ENCODE results near the gene NEMP1.

GRCh38 chr12:57046947-57047890 is 31.4 kb downstream of the NEMP1 start:
- TF ChIP-seq, protein P1, sequence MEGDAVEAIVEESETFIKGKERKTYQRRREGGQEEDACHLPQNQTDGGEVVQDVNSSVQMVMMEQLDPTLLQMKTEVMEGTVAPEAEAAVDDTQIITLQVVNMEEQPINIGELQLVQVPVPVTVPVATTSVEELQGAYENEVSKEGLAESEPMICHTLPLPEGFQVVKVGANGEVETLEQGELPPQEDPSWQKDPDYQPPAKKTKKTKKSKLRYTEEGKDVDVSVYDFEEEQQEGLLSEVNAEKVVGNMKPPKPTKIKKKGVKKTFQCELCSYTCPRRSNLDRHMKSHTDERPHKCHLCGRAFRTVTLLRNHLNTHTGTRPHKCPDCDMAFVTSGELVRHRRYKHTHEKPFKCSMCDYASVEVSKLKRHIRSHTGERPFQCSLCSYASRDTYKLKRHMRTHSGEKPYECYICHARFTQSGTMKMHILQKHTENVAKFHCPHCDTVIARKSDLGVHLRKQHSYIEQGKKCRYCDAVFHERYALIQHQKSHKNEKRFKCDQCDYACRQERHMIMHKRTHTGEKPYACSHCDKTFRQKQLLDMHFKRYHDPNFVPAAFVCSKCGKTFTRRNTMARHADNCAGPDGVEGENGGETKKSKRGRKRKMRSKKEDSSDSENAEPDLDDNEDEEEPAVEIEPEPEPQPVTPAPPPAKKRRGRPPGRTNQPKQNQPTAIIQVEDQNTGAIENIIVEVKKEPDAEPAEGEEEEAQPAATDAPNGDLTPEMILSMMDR (optimal IDR thresholded peaks at IDR 0.05 in 1 of 3, IDR thresholded peaks at IDR 0.05 in 1 of 3, conservative IDR thresholded peaks at IDR 0.05 in 1 of 3; ENCODE audit: extremely low read depth in 1 of 3, insufficient read depth in 2 of 3, low read length in 3 of 3), result no peak
- no peak for TF ChIP-seq EZH2 (IDR thresholded peaks at IDR 0.05; ENCODE audit: low read length)
